OCI-LY3 (cell line): ENCODE results near the gene ARHGAP6.

Experiments
- CTCF ChIP-seq: fragments of 200-600, 300-600 bp; sonication (generic); IDR thresholded peaks from 2 replicates; pipeline ENCODE4 v1.5.1; 2014; ENCODE audit warnings: antibody characterized with exemption, low read length, low read depth
- EZH2phosphoT487 ChIP-seq: fragments of 200-600 bp; shearing (Covaris generic); IDR thresholded peaks from 2 replicates; pipeline ENCODE4 v1.6.1; 2018; ENCODE audit warnings: antibody characterized with exemption, mixed run types, low read depth

- TF ChIP-seq CTCF (no peak), EZH2phosphoT487 (no peak)
Measured at GRCh38 chrX:11375614-11376119, 290.1 kb downstream of the ARHGAP6 start.
